H1 (cell line): ENCODE measurements around the gene TNRC6B. TPM values are rescaled to one million over a fixed set of nuclear protein-coding genes. Genes with fewer than 3 reads are reported as not detected.

Experiments used
- CTCF ChIA-PET: fragments of 300-600 bp; sonication (Branson Sonifier 250); formaldehyde crosslinking; loops from one replicate; lab custom pipeline; 2021; ENCODE audit not compliant: partially characterized antibody; lab: Charles Lee
- POLR2A ChIA-PET: fragments of 300-600 bp; sonication (Branson Sonifier 250); formaldehyde crosslinking; loops from one replicate; lab custom pipeline; 2021; ENCODE audit warnings: inconsistent platforms; ENCODE audit not compliant: partially characterized antibody; lab: Charles Lee
- DNase-seq, 2 experiments: peaks; one replicate each; pipeline versions ENCODE4 v3.0.0 to v3.0.0-alpha.2; 2010 to 2022; ENCODE audit warnings: low spot score in 2 of 2, low read depth in 1 of 2, mixed read lengths in 1 of 2
- FAIRE-seq: peaks from 2 replicates; lab custom pipeline; 2011; peaks lifted over from hg19 to GRCh38; lab: Jason Lieb, UNC
- H2AFZ ChIP-seq: 2 replicates; pipeline ENCODE4 v1.8.1; 2012; ENCODE audit warnings: low read length, inconsistent platforms
- H2AK5ac ChIP-seq: 2 replicates; pipeline ENCODE4 v1.6.1; 2013; ENCODE audit warnings: low read depth, low read length
- H2BK120ac ChIP-seq: replicated peaks from 2 replicates; pipeline ENCODE3; 2013; ENCODE audit warnings: low read depth, low read length, inconsistent platforms
- H2BK12ac ChIP-seq: 2 replicates; pipeline ENCODE4 v1.6.1; 2013; ENCODE audit warnings: low read depth, low read length
- H2BK15ac ChIP-seq: 2 replicates; pipeline ENCODE4 v1.6.1; 2013; ENCODE audit warnings: low read length
- H2BK20ac ChIP-seq: 2 replicates; pipeline ENCODE4 v1.6.1; 2013; ENCODE audit warnings: low read length
- H2BK5ac ChIP-seq: 2 replicates; pipeline ENCODE4 v1.6.1; 2013; ENCODE audit warnings: low read depth, low read length
- H3K14ac ChIP-seq: 2 replicates; pipeline ENCODE4 v1.6.1; 2013; ENCODE audit warnings: inconsistent platforms; ENCODE audit not compliant: insufficient read length
- H3K18ac ChIP-seq: 2 replicates; pipeline ENCODE4 v1.6.1; 2013; ENCODE audit warnings: low read length; ENCODE audit errors: extremely low read depth
- H3K23ac ChIP-seq: 2 replicates; pipeline ENCODE4 v1.6.1; 2013; ENCODE audit warnings: inconsistent platforms; ENCODE audit not compliant: insufficient read length
- H3K23me2 ChIP-seq: 2 replicates; pipeline ENCODE4 v1.6.1; 2013; ENCODE audit warnings: low read depth, low read length
- H3K27ac ChIP-seq: 2 replicates; pipeline ENCODE4 v1.6.1; 2011; ENCODE audit warnings: low read depth, low read length, inconsistent platforms
- H3K27me3 ChIP-seq, 4 experiments: replicated peaks in 1 of 4; 1 replicate in 1 of 4; 2 replicates in 3 of 4; pipeline versions ENCODE4 v1.6.1 to v1.8.1; 2011 to 2013; ENCODE audit warnings: low read length in 3 of 4, mild to moderate bottlenecking in 3 of 4, inconsistent platforms in 2 of 4, mixed read lengths in 2 of 4, moderate library complexity in 1 of 4; ENCODE audit not compliant: control insufficient read depth in 3 of 4, insufficient read depth in 3 of 4; ENCODE audit errors: extremely low read depth in 1 of 4
- H3K36me3 ChIP-seq, 4 experiments: 2 replicates each; pipeline versions ENCODE4 v1.6.1 to v1.8.1; 2011 to 2013; ENCODE audit warnings: mild to moderate bottlenecking in 4 of 4, low read length in 3 of 4, moderate library complexity in 2 of 4, control low read depth in 1 of 4, inconsistent platforms in 1 of 4; ENCODE audit not compliant: insufficient read depth in 4 of 4, control insufficient read depth in 2 of 4
- H3K4ac ChIP-seq: replicated peaks from 2 replicates; pipeline ENCODE3; 2013; ENCODE audit warnings: low read length, low read depth, mixed read lengths, inconsistent platforms; ENCODE audit not compliant: insufficient read length
- H3K4me1 ChIP-seq, 4 experiments: replicated peaks in 1 of 4; 1 replicate in 1 of 4; 2 replicates in 3 of 4; pipeline versions ENCODE4 v1.6.1 to v1.8.1; 2011 to 2013; ENCODE audit warnings: low read length in 3 of 4, inconsistent platforms in 2 of 4, mixed read lengths in 1 of 4; ENCODE audit not compliant: insufficient read depth in 4 of 4, control insufficient read depth in 3 of 4
- H3K4me2 ChIP-seq, 2 experiments: 2 replicates each; pipeline versions ENCODE4 v1.6.1 to v1.8.1; 2011 to 2013; ENCODE audit warnings: low read depth in 2 of 2, low read length in 2 of 2, control low read depth in 1 of 2, inconsistent platforms in 1 of 2, mild to moderate bottlenecking in 1 of 2; ENCODE audit not compliant: insufficient read depth in 1 of 2
- H3K4me3 ChIP-seq, 4 experiments: fragments of 200-600, 300-600 bp in 1 of 4; sonication (generic), shearing (Covaris generic), sonication (Bioruptor Twin) in 1 of 4; 2 replicates each; pipeline versions ENCODE4 v1.5.1 to v1.8.1; 2011 to 2016; ENCODE audit warnings: low read length in 4 of 4, low read depth in 3 of 4, control low read depth in 2 of 4, inconsistent platforms in 2 of 4, mild to moderate bottlenecking in 2 of 4, mixed read lengths in 1 of 4, moderate library complexity in 1 of 4; ENCODE audit not compliant: insufficient read depth in 2 of 4; ENCODE audit errors: extremely low read depth in 1 of 4
- H3K56ac ChIP-seq: replicated peaks from 2 replicates; pipeline ENCODE3; 2013; ENCODE audit warnings: low read depth, mild to moderate bottlenecking, mixed read lengths, low read length, inconsistent platforms; ENCODE audit not compliant: insufficient read length
- H3K79me1 ChIP-seq: 2 replicates; pipeline ENCODE4 v1.6.1; 2013; ENCODE audit warnings: low read depth, low read length, control low read depth
- H3K79me2 ChIP-seq, 2 experiments: 2 replicates each; pipeline versions ENCODE4 v1.6.1 to v1.8.1; 2012 to 2013; ENCODE audit warnings: low read length in 2 of 2, mild to moderate bottlenecking in 2 of 2, inconsistent platforms in 1 of 2; ENCODE audit not compliant: insufficient read depth in 2 of 2, control insufficient read depth in 1 of 2
- H3K9ac ChIP-seq, 4 experiments: replicated peaks in 1 of 4; 1 replicate in 1 of 4; 2 replicates in 3 of 4; pipeline versions ENCODE4 v1.6.1 to v1.8.1; 2011 to 2013; ENCODE audit warnings: low read depth in 3 of 4, low read length in 3 of 4, control low read depth in 2 of 4, mild to moderate bottlenecking in 2 of 4, moderate library complexity in 2 of 4, inconsistent platforms in 1 of 4; ENCODE audit errors: extremely low read depth in 1 of 4
- H3K9me3 ChIP-seq, 2 experiments: 2 replicates each; pipeline versions ENCODE4 v1.6.1 to v1.8.1; 2012 to 2013; ENCODE audit warnings: mild to moderate bottlenecking in 2 of 2, moderate library complexity in 2 of 2, control low read depth in 1 of 2, inconsistent platforms in 1 of 2, low read depth in 1 of 2, low read length in 1 of 2, mixed read lengths in 1 of 2; ENCODE audit not compliant: insufficient read depth in 2 of 2
- H4K20me1 ChIP-seq, 2 experiments: replicated peaks in 1 of 2; 2 replicates each; pipeline versions ENCODE3 to v1.8.1; 2011 to 2013; ENCODE audit warnings: inconsistent platforms in 2 of 2, low read length in 2 of 2, mild to moderate bottlenecking in 1 of 2; ENCODE audit not compliant: insufficient read depth in 2 of 2, control insufficient read depth in 1 of 2
- H4K5ac ChIP-seq: 2 replicates; pipeline ENCODE4 v1.6.1; 2013; ENCODE audit warnings: low read length, low read depth, mixed read lengths, inconsistent platforms; ENCODE audit not compliant: insufficient read length
- H4K8ac ChIP-seq: 2 replicates; pipeline ENCODE4 v1.8.0; 2013; ENCODE audit warnings: mild to moderate bottlenecking, moderate library complexity, low read length, inconsistent platforms; ENCODE audit not compliant: insufficient read depth; ENCODE audit errors: extremely low read depth
- H4K91ac ChIP-seq: replicated peaks from 2 replicates; pipeline ENCODE3; 2013; ENCODE audit warnings: low read length, mixed read lengths, inconsistent platforms; ENCODE audit not compliant: insufficient read length
- BACH1 ChIP-seq: IDR thresholded peaks from 2 replicates; pipeline ENCODE4 v1.6.1; 2012; ENCODE audit warnings: low read length, improper control_type of control experiment
- BCL11A ChIP-seq, 2 experiments: IDR thresholded peaks; one replicate each; pipeline ENCODE4 v1.6.1; 2011; ENCODE audit warnings: low read depth in 2 of 2, low read length in 2 of 2, mild to moderate bottlenecking in 2 of 2
- CREB1 ChIP-seq: IDR thresholded peaks from 2 replicates; pipeline ENCODE4 v1.6.1; 2012; ENCODE audit warnings: inconsistent platforms
- MAFK ChIP-seq: IDR thresholded peaks from 2 replicates; pipeline ENCODE4 v1.6.1; 2012; ENCODE audit warnings: low read depth, mild to moderate bottlenecking, improper control_type of control experiment, low read length
- POU5F1 ChIP-seq: IDR thresholded peaks from 2 replicates; pipeline ENCODE4 v1.6.1; 2011; ENCODE audit warnings: low read depth, mild to moderate bottlenecking, low read length, moderate library complexity
- RAD21 ChIP-seq, 2 experiments: IDR thresholded peaks in 1 of 2; conservative IDR thresholded peaks in 1 of 2; 2 replicates each; pipeline ENCODE4 v1.6.1; 2011; ENCODE audit warnings: low read depth in 2 of 2, low read length in 2 of 2, improper control_type of control experiment in 1 of 2, inconsistent platforms in 1 of 2, mild to moderate bottlenecking in 1 of 2, moderate library complexity in 1 of 2
- RBBP5 ChIP-seq: IDR thresholded peaks from 2 replicates; pipeline ENCODE4 v1.7.1; 2012; ENCODE audit warnings: low read depth, mild to moderate bottlenecking, inconsistent platforms, low read length, moderate library complexity, borderline replicate concordance
- RFX5 ChIP-seq: IDR thresholded peaks from 2 replicates; pipeline ENCODE4 v1.6.1; 2011; ENCODE audit warnings: low read depth, low read length, improper control_type of control experiment, borderline replicate concordance
- TEAD4 ChIP-seq: IDR thresholded peaks from 2 replicates; pipeline ENCODE4 v1.6.1; 2012; ENCODE audit warnings: low read depth, low read length, inconsistent platforms, mixed read lengths
- WGBS, 2 experiments: shearing (Covaris generic) in 1 of 2; methylation state at CpG; one replicate each; pipeline versions ENCODE4 v1.1.6 to v1.1.7; 2013 to 2015; ENCODE audit warnings: low lambda C conversion rate in 2 of 2, mixed read lengths in 2 of 2, inconsistent platforms in 1 of 2, low coverage in 1 of 2, missing lambda C conversion rate in 1 of 2; ENCODE audit not compliant: insufficient replicate concordance in 2 of 2, insufficient coverage in 1 of 2, insufficient read length in 1 of 2; ENCODE audit errors: extremely low coverage in 1 of 2, missing lambda C conversion rate in 1 of 2; 5-methylcytosine and 5-hydroxymethylcytosine counted together
- polyA plus RNA-seq, 7 experiments: library from polyadenylated mRNA; depleted of rRNA in 3 of 7; stranded (reverse) in 5 of 7; unstranded in 2 of 7; fragments of >200 nt in 5 of 7; fragments of 200-250 nt in 2 of 7; gene quantifications; 1 replicate in 5 of 7; 2 replicates in 1 of 7; 4 replicates in 1 of 7; pipeline versions ENCODE4 v1.2.1 to v1.2.3, GENCODE V29; 2011 to 2013; ENCODE audit warnings: missing spikeins in 2 of 7, mixed read lengths in 2 of 7
- total RNA-seq: library from RNA; stranded (reverse); fragmentation: NEBNext Ultra II Directional; extraction: Animal tissue kit (Norgen Biotek cat#: 25700); gene quantifications from 2 replicates; pipeline ENCODE4 v1.2.1, GENCODE V29; 2021
- TF ChIP-seq, protein P1 (sequence below): IDR thresholded peaks from 2 replicates; pipeline ENCODE4 v1.6.1; 2012; ENCODE audit warnings: low read length, inconsistent platforms
- TF ChIP-seq, protein P2 (sequence below): IDR thresholded peaks from 2 replicates; pipeline ENCODE4 v1.6.1; 2012; ENCODE audit warnings: inconsistent platforms

Gene TNRC6B
- total and polyA plus RNA-seq, 2 of the 8 experiments (the other 6 are each of a cell fraction or from before 2014, with no cell fraction given): 12.5 to 48.9 TPM

DNA sequence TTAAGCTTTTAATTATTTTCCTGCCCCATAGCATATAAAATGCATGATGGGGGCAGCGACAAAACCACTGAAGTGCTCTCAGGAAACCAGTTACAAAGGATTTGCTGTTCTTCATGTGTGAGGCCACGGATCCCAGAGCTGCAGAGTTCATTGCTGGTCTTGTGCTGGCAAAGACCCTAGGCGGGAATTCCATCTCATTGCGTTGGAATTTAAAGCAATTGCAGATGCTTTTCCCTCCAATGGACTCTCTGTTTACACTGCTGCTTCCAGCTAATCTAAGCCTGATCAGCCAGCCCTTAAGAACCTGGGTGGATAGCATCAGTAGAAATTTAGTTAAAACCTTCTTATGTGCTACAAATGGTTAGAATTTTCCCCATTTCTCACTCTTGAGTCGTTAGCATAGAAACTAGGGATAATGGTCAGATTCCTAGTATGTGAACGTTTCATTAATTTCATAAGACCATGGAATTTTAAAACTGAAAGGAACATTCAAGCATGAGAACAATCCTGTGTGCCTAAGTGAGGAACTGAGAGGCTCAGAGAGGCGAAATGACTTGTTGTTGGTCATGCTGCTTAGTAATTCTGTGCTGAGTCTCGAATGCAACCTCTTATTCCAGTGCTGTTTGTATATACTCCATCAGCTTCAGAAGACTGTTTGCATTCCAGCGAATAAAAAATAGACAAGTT is 132.5 kb downstream of the TNRC6B start:
- WGBS, 2 experiments: 89% methylated on average over 9 of the region's 9 CpGs; no CpG with 5 or more reads in 1 of the 2 experiments
- H3K14ac ChIP-seq: no peak overlapping the region
- H3K36me3 ChIP-seq: peaks cover 29 to 75% (median 59%) of the 10 kb centered on the region in 4 experiments
- no peaks in the 10 kb centered on the region for H3K9me3 ChIP-seq
- H3K23ac ChIP-seq: no peak overlapping the region
- ChIA-PET POLR2A (no interaction called here), CTCF (interaction anchor here (2.0 kb wide), 1 partner anchor 39 kb away, joined by 5 read pairs; no protein-coding TSS in a partner anchor)
- no peak overlapping the region for H2BK120ac ChIP-seq
- H3K9ac ChIP-seq: no peak overlapping the region
- no peaks in the 10 kb centered on the region for H3K79me1 ChIP-seq
- no peak overlapping the region for H3K18ac ChIP-seq
- no peak for FAIRE-seq
- H2AFZ ChIP-seq: no peak overlapping the region
- no peak overlapping the region for H2AK5ac ChIP-seq
- no peak overlapping the region for H2BK20ac ChIP-seq
- peaks cover 0 to 3% of the 10 kb centered on the region in 2 experiments for H4K20me1 ChIP-seq
- H3K4me3 ChIP-seq: no peak overlapping the region
- H3K79me2 ChIP-seq: no peaks in the 10 kb centered on the region
- H2BK5ac ChIP-seq: no peak overlapping the region
- no peak overlapping the region for H3K4me2 ChIP-seq
- no peak overlapping the region for H3K27ac ChIP-seq
- no peaks in the 10 kb centered on the region for H3K4me1 ChIP-seq
- no peak overlapping the region for H2BK15ac ChIP-seq
- no peak overlapping the region for H2BK12ac ChIP-seq
- H3K56ac ChIP-seq: no peak overlapping the region
- H4K91ac ChIP-seq: no peak overlapping the region
- DNase-seq: no peak
- H3K4ac ChIP-seq: no peak overlapping the region
- H3K27me3 ChIP-seq: no peaks in the 10 kb centered on the region
- H4K8ac ChIP-seq: no peak overlapping the region
- no peaks in the 10 kb centered on the region for H3K23me2 ChIP-seq
- no peak overlapping the region for H4K5ac ChIP-seq
- TF ChIP-seq, protein P1, sequence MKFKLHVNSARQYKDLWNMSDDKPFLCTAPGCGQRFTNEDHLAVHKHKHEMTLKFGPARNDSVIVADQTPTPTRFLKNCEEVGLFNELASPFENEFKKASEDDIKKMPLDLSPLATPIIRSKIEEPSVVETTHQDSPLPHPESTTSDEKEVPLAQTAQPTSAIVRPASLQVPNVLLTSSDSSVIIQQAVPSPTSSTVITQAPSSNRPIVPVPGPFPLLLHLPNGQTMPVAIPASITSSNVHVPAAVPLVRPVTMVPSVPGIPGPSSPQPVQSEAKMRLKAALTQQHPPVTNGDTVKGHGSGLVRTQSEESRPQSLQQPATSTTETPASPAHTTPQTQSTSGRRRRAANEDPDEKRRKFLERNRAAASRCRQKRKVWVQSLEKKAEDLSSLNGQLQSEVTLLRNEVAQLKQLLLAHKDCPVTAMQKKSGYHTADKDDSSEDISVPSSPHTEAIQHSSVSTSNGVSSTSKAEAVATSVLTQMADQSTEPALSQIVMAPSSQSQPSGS: no peak
- TF ChIP-seq BACH1 (no peak), BCL11A (IDR thresholded peaks at IDR 0.05; ENCODE audit: low read depth in 2 of 2, low read length in 2 of 2) (no peak), POU5F1 (no peak), RBBP5 (no peak), RAD21 (IDR thresholded peaks at IDR 0.05 in 1 of 2, conservative IDR thresholded peaks at IDR 0.05 in 1 of 2; ENCODE audit: low read depth in 2 of 2, low read length in 2 of 2) (no peak), TEAD4 (no peak), CREB1 (no peak), RFX5 (no peak), MAFK (no peak)
- TF ChIP-seq, protein P2, sequence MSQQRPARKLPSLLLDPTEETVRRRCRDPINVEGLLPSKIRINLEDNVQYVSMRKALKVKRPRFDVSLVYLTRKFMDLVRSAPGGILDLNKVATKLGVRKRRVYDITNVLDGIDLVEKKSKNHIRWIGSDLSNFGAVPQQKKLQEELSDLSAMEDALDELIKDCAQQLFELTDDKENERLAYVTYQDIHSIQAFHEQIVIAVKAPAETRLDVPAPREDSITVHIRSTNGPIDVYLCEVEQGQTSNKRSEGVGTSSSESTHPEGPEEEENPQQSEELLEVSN: no peak
